CD14-positive monocyte (primary cell): ENCODE data around the gene MSANTD1. TPM values are rescaled to one million over a fixed set of nuclear protein-coding genes. Genes with fewer than 3 reads are reported as not detected.

Source experiments
- DNase-seq, 3 donors: peaks; one replicate each; pipeline ENCODE4 v3.0.0-alpha.2; 2011 to 2022
- H2AFZ ChIP-seq: 2 replicates; pipeline ENCODE4 v1.6.0; 2012; ENCODE audit warnings: mild to moderate bottlenecking, low read depth, low read length, inconsistent platforms; ENCODE audit not compliant: insufficient read depth, poor library complexity, severe bottlenecking
- H3K27ac ChIP-seq, 2 donors: 1 replicate in 1 of 2; 2 replicates in 1 of 2; pipeline ENCODE4 v1.5.1; 2012 to 2013; ENCODE audit warnings: low read length in 2 of 2, control low read depth in 1 of 2, inconsistent platforms in 1 of 2, low read depth in 1 of 2, mild to moderate bottlenecking in 1 of 2
- H3K27me3 ChIP-seq, 2 donors: one replicate each; pipeline versions ENCODE4 v1.6.0 to v1.6.1; 2011 to 2013; ENCODE audit warnings: low read length in 2 of 2; ENCODE audit not compliant: control insufficient read depth in 2 of 2, insufficient read depth in 2 of 2
- H3K36me3 ChIP-seq, 2 donors: replicated peaks in 1 of 2; 1 replicate in 1 of 2; 2 replicates in 1 of 2; pipeline versions ENCODE4 v1.5.1 to v1.6.1; 2012 to 2013; ENCODE audit warnings: low read length in 2 of 2, control low read depth in 1 of 2, inconsistent platforms in 1 of 2, mild to moderate bottlenecking in 1 of 2; ENCODE audit not compliant: insufficient read depth in 2 of 2, control insufficient read depth in 1 of 2
- H3K4me1 ChIP-seq, 2 donors: 1 replicate in 1 of 2; 2 replicates in 1 of 2; pipeline versions ENCODE4 v1.5.1 to v1.6.1; 2012 to 2013; ENCODE audit warnings: low read length in 2 of 2, control low read depth in 1 of 2, inconsistent platforms in 1 of 2, mild to moderate bottlenecking in 1 of 2, moderate library complexity in 1 of 2; ENCODE audit not compliant: insufficient read depth in 2 of 2, control insufficient read depth in 1 of 2
- H3K4me2 ChIP-seq: replicated peaks from 2 replicates; pipeline ENCODE3; 2012; ENCODE audit warnings: low read length, moderate library complexity, mild to moderate bottlenecking; ENCODE audit not compliant: poor library complexity, severe bottlenecking; ENCODE audit errors: extremely low read depth
- H3K4me3 ChIP-seq, 3 experiments: fragments of 200-600 bp in 1 of 3; sonication (generic) in 1 of 3; replicated peaks in 1 of 3; 1 replicate in 2 of 3; 2 replicates in 1 of 3; pipeline ENCODE4 v1.5.1; 2011 to 2013; ENCODE audit warnings: low read length in 3 of 3, mild to moderate bottlenecking in 3 of 3, control low read depth in 2 of 3, low read depth in 2 of 3, inconsistent platforms in 1 of 3, moderate library complexity in 1 of 3
- H3K79me2 ChIP-seq: 2 replicates; pipeline ENCODE4 v1.6.0; 2012; ENCODE audit warnings: mild to moderate bottlenecking, control low read depth, inconsistent platforms, low read length, moderate library complexity; ENCODE audit not compliant: insufficient read depth
- H3K9ac ChIP-seq: 2 replicates; pipeline ENCODE4 v1.6.0; 2017; ENCODE audit warnings: low read length, mild to moderate bottlenecking; ENCODE audit not compliant: insufficient read depth, poor library complexity, severe bottlenecking
- H3K9me3 ChIP-seq, 2 donors: replicated peaks in 1 of 2; 1 replicate in 1 of 2; 2 replicates in 1 of 2; pipeline versions ENCODE4 v1.5.1 to v1.6.1; 2012 to 2013; ENCODE audit warnings: low read length in 2 of 2, control low read depth in 1 of 2; ENCODE audit not compliant: control insufficient read depth in 1 of 2, insufficient read depth in 1 of 2
- H4K20me1 ChIP-seq: 2 replicates; pipeline ENCODE4 v1.6.0; 2012; ENCODE audit warnings: mild to moderate bottlenecking, low read length, control low read depth, moderate library complexity; ENCODE audit not compliant: insufficient read depth
- H3K27ac Mint-ChIP-seq, 7 donors: one replicate each; pipeline ENCODE4 v1.8.0; 2020; ENCODE audit warnings: mild to moderate bottlenecking in 7 of 7, mixed read lengths in 7 of 7, moderate library complexity in 6 of 7, inconsistent platforms in 2 of 7
- H3K27me3 Mint-ChIP-seq, 3 donors: one replicate each; pipeline ENCODE4 v1.8.0; 2021 to 2022; ENCODE audit warnings: low read depth in 3 of 3, mild to moderate bottlenecking in 3 of 3, mixed read lengths in 3 of 3, moderate library complexity in 3 of 3, inconsistent platforms in 1 of 3
- H3K36me3 Mint-ChIP-seq, 2 donors: one replicate each; pipeline ENCODE4 v1.8.0; 2020; ENCODE audit warnings: mixed read lengths in 2 of 2, inconsistent platforms in 1 of 2, mild to moderate bottlenecking in 1 of 2
- H3K4me1 Mint-ChIP-seq: one replicate; pipeline ENCODE4 v1.8.0; 2020; ENCODE audit warnings: mild to moderate bottlenecking, mixed read lengths
- H3K4me3 Mint-ChIP-seq, 2 donors: one replicate each; pipeline ENCODE4 v1.8.0; 2020; ENCODE audit warnings: mild to moderate bottlenecking in 2 of 2, mixed read lengths in 2 of 2, moderate library complexity in 1 of 2
- H3K9me3 Mint-ChIP-seq, 7 donors: one replicate each; pipeline ENCODE4 v1.8.0; 2020 to 2022; ENCODE audit warnings: mixed read lengths in 7 of 7, mild to moderate bottlenecking in 6 of 7, moderate library complexity in 6 of 7, inconsistent platforms in 2 of 7
- CTCF ChIP-seq: fragments of 200-600 bp; IDR thresholded peaks from one replicate; pipeline ENCODE4 v1.8.0; 2022; ENCODE audit warnings: antibody characterized with exemption, mild to moderate bottlenecking
- WGBS: methylation state at CpG from one replicate; pipeline ENCODE4 v1.1.5; 2013; ENCODE audit warnings: missing lambda C conversion rate; ENCODE audit not compliant: insufficient coverage; 5-methylcytosine and 5-hydroxymethylcytosine counted together
- intact Hi-C, 2 donors: fragments of 100-400 bp; cut with micrococcal nuclease; formaldehyde crosslinking; loops; one replicate each; pipeline versions ENCODE4 v1.15.0 to v1.15.1; 2023
- polyA plus RNA-seq, 3 donors: library from polyadenylated mRNA; depleted of rRNA in 1 of 3; unstranded in 2 of 3; stranded (reverse) in 1 of 3; fragments of 300-500 nt in 2 of 3; fragments of >200 nt in 1 of 3; fragmentation: Illumina TruSeq in 2 of 3; gene quantifications; 1 replicate in 2 of 3; 2 replicates in 1 of 3; pipeline ENCODE4 v1.2.3, GENCODE V29; 2012 to 2021

MSANTD1 gene
- polyA plus RNA-seq, 3 donors: 0.52 TPM; not detected in 2

- Histone ChIP-seq H3K27ac (no peak overlapping the region), H3K27me3 (no peaks in the 10 kb centered on the region), H3K9me3 (no peaks in the 10 kb centered on the region), H3K4me3 (no peak overlapping the region), H2AFZ (no peak overlapping the region), H4K20me1 (no peaks in the 10 kb centered on the region), H3K36me3 (no peaks in the 10 kb centered on the region), H3K4me1 (no peaks in the 10 kb centered on the region), H3K79me2 (no peaks in the 10 kb centered on the region), H3K4me2 (no peak overlapping the region), H3K9ac (no peak overlapping the region)
- WGBS: 97% methylated on average over 14 of the region's 25 CpGs
- Mint-ChIP-seq H3K27me3 (peaks cover 0 to 8% (median 1%) of the 10 kb centered on the region in 3 donors), H3K36me3 (no peaks in the 10 kb centered on the region), H3K4me1 (no peaks in the 10 kb centered on the region), H3K4me3 (no peak overlapping the region), H3K27ac (no peak overlapping the region), H3K9me3 (peaks cover 0 to 8% (median 3%) of the 10 kb centered on the region in 7 donors)
- DNase-seq: no peak
- intact Hi-C loops: no loop called here
- no peak for TF ChIP-seq CTCF
These were observed 20.4 kb downstream of the MSANTD1 start for GRCh38 chr4:3269105-3269927.

DNA sequence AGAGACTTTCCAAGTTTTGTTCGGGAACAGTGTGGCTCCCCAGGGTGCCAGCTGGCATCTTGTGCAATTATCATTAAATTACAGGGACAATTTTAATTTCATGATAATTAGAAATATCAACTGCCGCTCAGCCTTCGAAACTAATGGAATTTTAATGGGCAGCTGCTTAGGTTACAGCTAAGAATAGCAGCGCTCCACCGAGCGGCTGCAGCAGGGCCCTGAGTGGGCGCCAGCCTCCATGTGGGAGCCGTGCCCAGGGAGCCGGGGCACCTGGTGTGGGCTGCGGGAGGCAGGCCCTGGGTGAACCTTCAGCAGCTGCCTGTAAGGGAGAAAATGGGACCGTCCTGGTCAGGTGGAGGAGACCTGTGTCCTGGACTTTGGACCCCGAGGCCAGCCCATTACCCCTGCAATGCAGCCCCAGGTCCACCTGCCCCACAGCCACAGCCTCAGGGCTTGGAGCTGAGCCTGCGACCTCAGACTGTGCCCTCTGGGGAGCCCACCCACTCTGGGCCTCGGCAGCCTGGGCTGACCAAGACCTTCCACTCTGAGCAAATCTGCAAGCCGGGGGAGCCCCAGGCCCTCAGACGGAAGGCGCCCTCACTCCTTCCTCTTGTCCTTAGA, 21.1 kb downstream of the MSANTD1 start:
- no peak overlapping the region for H3K27ac Mint-ChIP-seq
- no peak overlapping the region for H3K9ac ChIP-seq
- H3K4me3 Mint-ChIP-seq: no peak overlapping the region
- H3K27ac ChIP-seq: no peak overlapping the region
- TF ChIP-seq CTCF: no peak
- H4K20me1 ChIP-seq: no peaks in the 10 kb centered on the region
- H3K9me3 ChIP-seq: no peaks in the 10 kb centered on the region
- DNase-seq: no peak
- H3K9me3 Mint-ChIP-seq: peaks cover 0 to 8% (median 3%) of the 10 kb centered on the region in 7 donors
- H3K4me3 ChIP-seq: no peak overlapping the region
- H3K36me3 ChIP-seq: no peaks in the 10 kb centered on the region
- H3K27me3 Mint-ChIP-seq: peaks cover 0 to 6% (median 1%) of the 10 kb centered on the region in 3 donors
- 98% methylated on average over 12 of the region's 17 CpGs for whole genome bisulfite sequencing
- no peaks in the 10 kb centered on the region for H3K79me2 ChIP-seq
- H3K36me3 Mint-ChIP-seq: no peaks in the 10 kb centered on the region
- H3K27me3 ChIP-seq: no peaks in the 10 kb centered on the region
- no peak overlapping the region for H3K4me2 ChIP-seq
- no peak overlapping the region for H2AFZ ChIP-seq
- H3K4me1 Mint-ChIP-seq: no peaks in the 10 kb centered on the region
- intact Hi-C loops: no loop called here
- H3K4me1 ChIP-seq: no peaks in the 10 kb centered on the region
